Common myeloid progenitor, CD34-positive (primary cell): ENCODE measurements around the gene USF2.

Source experiments
- CTCF ChIA-PET: fragments of 350-600 bp; sonication (Branson Sonifier 250); formaldehyde crosslinking; loops from one replicate; lab custom pipeline; 2021; ENCODE audit warnings: antibody characterized with exemption; lab: Charles Lee
- POLR2A ChIA-PET: fragments of 350-600 bp; sonication (Branson Sonifier 250); formaldehyde crosslinking; loops from one replicate; lab custom pipeline; 2021; ENCODE audit warnings: antibody characterized with exemption; lab: Charles Lee
- DNase-seq, 3 donors: peaks; one replicate each; pipeline versions ENCODE4 v3.0.0 to v3.0.0-alpha.2; 2013
- H3K27ac ChIP-seq, 2 experiments: 1 replicate in 1 of 2; 2 replicates in 1 of 2; pipeline ENCODE4 v1.7.0; 2013; ENCODE audit warnings: inconsistent platforms in 2 of 2, low read length in 2 of 2, mild to moderate bottlenecking in 2 of 2, low read depth in 1 of 2, moderate library complexity in 1 of 2; ENCODE audit not compliant: severe bottlenecking in 2 of 2, insufficient read depth in 1 of 2, poor library complexity in 1 of 2
- H3K27me3 ChIP-seq, 5 experiments: replicated peaks in 2 of 5; 1 replicate in 3 of 5; 2 replicates in 2 of 5; pipeline versions ENCODE4 v1.6.1 to v1.7.0; 2013; ENCODE audit warnings: low read length in 4 of 5, mild to moderate bottlenecking in 2 of 5, moderate library complexity in 2 of 5, inconsistent platforms in 1 of 5; ENCODE audit not compliant: insufficient read depth in 5 of 5, control insufficient read depth in 4 of 5
- H3K36me3 ChIP-seq, 4 experiments: 1 replicate in 2 of 4; 2 replicates in 2 of 4; pipeline versions ENCODE4 v1.6.1 to v1.7.0; 2013; ENCODE audit warnings: low read length in 3 of 4, control low read depth in 1 of 4, mild to moderate bottlenecking in 1 of 4; ENCODE audit not compliant: control insufficient read depth in 4 of 4, insufficient read depth in 4 of 4
- H3K4me1 ChIP-seq, 4 experiments: 1 replicate in 3 of 4; 2 replicates in 1 of 4; pipeline versions ENCODE4 v1.6.1 to v1.7.1; 2013; ENCODE audit warnings: low read length in 3 of 4, mild to moderate bottlenecking in 3 of 4, control low read depth in 1 of 4, inconsistent platforms in 1 of 4, moderate library complexity in 1 of 4; ENCODE audit not compliant: control insufficient read depth in 4 of 4, insufficient read depth in 4 of 4; ENCODE audit errors: control extremely low read depth in 1 of 4
- H3K4me3 ChIP-seq, 7 experiments: 1 replicate in 4 of 7; 2 replicates in 3 of 7; pipeline versions ENCODE4 v1.5.1 to v1.7.0; 2013; ENCODE audit warnings: mild to moderate bottlenecking in 7 of 7, low read length in 6 of 7, moderate library complexity in 6 of 7, inconsistent platforms in 2 of 7, low read depth in 2 of 7, control low read depth in 1 of 7; ENCODE audit not compliant: insufficient read depth in 4 of 7, control insufficient read depth in 1 of 7; ENCODE audit errors: extremely low read depth in 1 of 7
- H3K9me3 ChIP-seq, 5 experiments: 1 replicate in 4 of 5; 2 replicates in 1 of 5; pipeline versions ENCODE4 v1.6.1 to v1.7.1; 2013; ENCODE audit warnings: low read length in 4 of 5, mild to moderate bottlenecking in 2 of 5, inconsistent platforms in 1 of 5, low read depth in 1 of 5, moderate library complexity in 1 of 5; ENCODE audit not compliant: control insufficient read depth in 4 of 5, insufficient read depth in 2 of 5; ENCODE audit errors: control extremely low read depth in 1 of 5
- WGBS: methylation state at CpG from one replicate; pipeline ENCODE4 v1.1.5; 2013; ENCODE audit not compliant: insufficient coverage; 5-methylcytosine and 5-hydroxymethylcytosine counted together

The USF2 gene

DNA sequence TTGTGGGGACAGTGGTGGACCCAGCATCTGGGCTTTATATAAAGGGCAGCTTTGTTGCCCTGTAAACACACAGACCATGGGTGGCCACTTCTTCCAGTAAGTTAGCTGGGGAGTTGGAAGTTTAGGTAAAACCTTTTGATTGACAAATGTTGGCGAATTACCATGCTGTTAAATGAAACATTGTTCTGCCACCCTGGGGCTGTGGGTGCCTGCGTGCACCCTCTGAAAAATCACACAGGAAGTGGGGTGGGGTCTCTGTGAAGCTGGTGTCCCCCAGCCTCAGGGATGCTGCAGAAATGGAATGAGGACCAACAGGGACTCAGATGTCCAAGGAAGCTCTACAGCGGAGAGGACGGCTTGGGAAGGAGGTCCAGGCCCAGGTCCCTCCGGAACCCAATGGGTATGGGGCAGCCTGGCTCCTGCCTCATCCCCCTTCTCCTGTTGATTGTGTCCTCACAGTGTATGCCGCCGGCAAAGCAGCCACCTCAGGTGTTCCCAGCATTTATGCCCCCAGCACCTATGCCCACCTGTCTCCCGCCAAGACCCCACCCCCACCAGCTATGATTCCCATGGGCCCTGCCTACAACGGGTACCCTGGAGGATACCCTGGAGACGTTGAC is 2.8 kb upstream of the USF2 start:
- Histone ChIP-seq H3K36me3 (peaks cover 0 to 17% (median 7%) of the 10 kb centered on the region in 4 experiments), H3K27ac (no peak overlapping the region), H3K27me3 (no peaks in the 10 kb centered on the region), H3K4me1 (peaks cover 16 to 63% (median 44%) of the 10 kb centered on the region in 4 experiments), H3K4me3 (no peak overlapping the region), H3K9me3 (no peaks in the 10 kb centered on the region)
- ChIA-PET POLR2A (interaction anchor here (0.8 kb wide), 1 partner anchor 99 kb away, joined by 4 read pairs; no protein-coding TSS in a partner anchor), CTCF (interaction anchor here (1.1 to 1.7 kb wide), 5 partner anchors 9 to 151 kb away, joined by 3 to 4 read pairs (median 3); no protein-coding TSS in a partner anchor)
- 97% methylated on average over 7 of the region's 10 CpGs for WGBS
- no peak for DNase-seq

DNA sequence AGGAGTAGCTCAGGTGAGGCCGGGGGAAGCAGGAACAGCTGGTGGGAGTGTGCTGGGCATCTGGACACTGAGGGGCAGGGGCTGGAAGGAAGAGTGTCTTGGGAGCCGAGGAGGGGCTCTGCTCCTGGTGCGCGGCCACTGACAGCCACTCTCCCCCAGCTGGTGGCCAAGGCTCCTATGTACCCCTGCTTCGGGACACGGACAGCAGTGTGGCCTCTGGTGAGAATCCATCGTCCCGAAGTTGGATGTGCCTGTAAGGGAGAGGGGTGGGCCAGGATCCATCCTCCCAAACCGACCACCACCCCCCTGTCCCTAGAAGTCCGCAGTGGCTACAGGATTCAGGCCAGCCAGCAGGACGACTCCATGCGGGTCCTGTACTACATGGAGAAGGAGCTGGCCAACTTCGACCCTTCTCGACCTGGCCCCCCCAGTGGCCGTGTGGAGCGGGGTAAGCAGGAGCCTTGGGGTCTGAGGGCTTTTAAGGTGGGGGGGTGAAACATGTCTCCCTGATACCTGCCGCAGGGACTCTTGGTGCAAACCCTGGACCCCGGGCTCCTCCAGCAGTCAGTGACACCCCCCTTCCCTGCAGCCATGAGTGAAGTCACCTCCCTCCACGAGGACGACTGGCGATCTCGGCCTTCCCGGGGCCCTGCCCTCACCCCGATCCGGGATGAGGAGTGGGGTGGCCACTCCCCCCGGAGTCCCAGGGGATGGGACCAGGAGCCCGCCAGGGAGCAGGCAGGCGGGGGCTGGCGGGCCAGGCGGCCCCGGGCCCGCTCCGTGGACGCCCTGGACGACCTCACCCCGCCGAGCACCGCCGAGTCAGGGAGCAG is 2.0 kb upstream of the USF2 start:
- no peaks in the 10 kb centered on the region for H3K9me3 ChIP-seq
- DNase-seq, result peak in 1 of 3 donors; percentile 17
- 42% methylated on average over 27 of the region's 39 CpGs for WGBS
- peak overlapping the region; percentile 59 to 91 (median 85) for H3K4me3 ChIP-seq
- peaks cover 16 to 66% (median 47%) of the 10 kb centered on the region in 4 experiments for H3K4me1 ChIP-seq
- peak overlapping the region; percentile 70 to 90 for H3K27ac ChIP-seq
- ChIA-PET CTCF (interaction anchor here (1.2 to 1.4 kb wide), 3 partner anchors 26 to 152 kb away, joined by 3 read pairs; no protein-coding TSS in a partner anchor), POLR2A (interaction anchor here (0.8 to 1.1 kb wide), 2 partner anchors 60 to 99 kb away, joined by 4 to 6 read pairs; no protein-coding TSS in a partner anchor)
- H3K27me3 ChIP-seq, result no peaks in the 10 kb centered on the region
- peaks cover 2 to 24% (median 13%) of the 10 kb centered on the region in 4 experiments for H3K36me3 ChIP-seq

DNA sequence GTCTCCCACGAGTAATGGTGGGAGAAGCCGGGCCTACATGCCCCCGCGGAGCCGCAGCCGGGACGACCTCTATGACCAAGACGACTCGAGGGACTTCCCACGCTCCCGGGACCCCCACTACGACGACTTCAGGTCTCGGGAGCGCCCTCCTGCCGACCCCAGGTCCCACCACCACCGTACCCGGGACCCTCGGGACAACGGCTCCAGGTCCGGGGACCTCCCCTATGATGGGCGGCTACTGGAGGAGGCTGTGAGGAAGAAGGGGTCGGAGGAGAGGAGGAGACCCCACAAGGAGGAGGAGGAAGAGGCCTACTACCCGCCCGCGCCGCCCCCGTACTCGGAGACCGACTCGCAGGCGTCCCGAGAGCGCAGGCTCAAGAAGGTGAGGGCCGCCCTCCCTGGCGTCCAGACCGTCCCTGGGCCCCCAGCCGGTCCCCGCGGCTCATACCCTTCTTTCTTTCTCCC is 1.4 kb upstream of the USF2 start:
- Histone ChIP-seq H3K27me3 (no peaks in the 10 kb centered on the region), H3K4me3 (peak overlapping the region; percentile 59 to 91 (median 85)), H3K4me1 (peaks cover 16 to 66% (median 49%) of the 10 kb centered on the region in 4 experiments), H3K9me3 (no peaks in the 10 kb centered on the region), H3K27ac (peak overlapping the region; percentile 70 to 90), H3K36me3 (peaks cover 2 to 28% (median 16%) of the 10 kb centered on the region in 4 experiments)
- ChIA-PET CTCF (interaction anchor here (1.2 kb wide), 1 partner anchor 27 kb away, joined by 3 read pairs; no protein-coding TSS in a partner anchor), POLR2A (interaction anchor here (1.1 kb wide), 1 partner anchor 61 kb away, joined by 6 read pairs; no protein-coding TSS in a partner anchor)
- DNase-seq, result peak in 1 of 3 donors; percentile 20
- under 1% methylated on average over 23 of the region's 40 CpGs for WGBS

DNA sequence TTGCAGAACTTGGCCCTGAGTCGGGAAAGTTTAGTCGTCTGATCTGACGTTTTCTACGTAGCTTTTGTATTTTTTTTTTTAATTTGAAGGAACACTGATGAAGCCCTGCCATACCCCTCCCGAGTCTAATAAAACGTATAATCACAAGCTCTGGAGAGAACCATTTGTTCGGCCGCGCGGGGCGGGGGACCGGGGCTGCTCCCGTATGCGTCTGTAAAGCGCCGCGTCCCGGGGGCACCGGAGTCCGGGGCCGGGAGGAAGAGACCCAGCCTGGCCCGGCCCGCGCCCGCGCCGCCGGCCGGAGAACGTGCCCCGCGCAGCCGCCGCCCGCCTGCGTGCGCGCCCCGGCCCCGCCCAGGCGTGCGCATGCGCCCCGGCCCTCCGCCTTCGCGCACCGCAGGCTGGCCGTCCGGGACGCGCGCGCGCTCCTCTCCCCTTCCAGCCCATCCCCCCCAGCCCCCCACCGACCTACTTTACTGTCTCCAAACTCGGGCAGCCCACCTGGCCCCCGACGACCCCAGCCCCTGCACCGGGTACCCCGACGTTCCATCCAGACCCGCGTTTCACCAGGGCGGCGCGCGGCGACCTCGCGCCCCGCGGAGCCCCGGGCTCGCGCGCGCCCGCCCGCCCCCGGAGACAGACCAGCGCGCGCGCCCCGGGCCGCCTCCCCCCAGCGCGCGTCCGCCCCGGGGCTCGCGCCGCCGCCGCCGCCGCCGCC is 785 bp upstream of the USF2 start:
- POLR2A ChIA-PET, result interaction anchor here (1.1 to 1.6 kb wide), 2 partner anchors 61 kb away, joined by 5 to 6 read pairs; partner anchors contain the start of gene CD22
- peak overlapping the region; percentile 70 to 90 for H3K27ac ChIP-seq
- no peaks in the 10 kb centered on the region for H3K9me3 ChIP-seq
- H3K4me1 ChIP-seq, result peaks cover 16 to 69% (median 55%) of the 10 kb centered on the region in 4 experiments
- WGBS, result 0% methylated on average over 54 of the region's 100 CpGs
- DNase-seq, result peak; percentile 68 to 77 (median 75)
- H3K27me3 ChIP-seq, result no peaks in the 10 kb centered on the region
- H3K36me3 ChIP-seq, result peaks cover 2 to 29% (median 16%) of the 10 kb centered on the region in 4 experiments
- H3K4me3 ChIP-seq, result peak overlapping the region; percentile 59 to 91 (median 85)
- CTCF ChIA-PET, result interaction anchor here (1.4 kb wide), 1 partner anchor 10 kb away, joined by 3 read pairs; no protein-coding TSS in a partner anchor

DNA sequence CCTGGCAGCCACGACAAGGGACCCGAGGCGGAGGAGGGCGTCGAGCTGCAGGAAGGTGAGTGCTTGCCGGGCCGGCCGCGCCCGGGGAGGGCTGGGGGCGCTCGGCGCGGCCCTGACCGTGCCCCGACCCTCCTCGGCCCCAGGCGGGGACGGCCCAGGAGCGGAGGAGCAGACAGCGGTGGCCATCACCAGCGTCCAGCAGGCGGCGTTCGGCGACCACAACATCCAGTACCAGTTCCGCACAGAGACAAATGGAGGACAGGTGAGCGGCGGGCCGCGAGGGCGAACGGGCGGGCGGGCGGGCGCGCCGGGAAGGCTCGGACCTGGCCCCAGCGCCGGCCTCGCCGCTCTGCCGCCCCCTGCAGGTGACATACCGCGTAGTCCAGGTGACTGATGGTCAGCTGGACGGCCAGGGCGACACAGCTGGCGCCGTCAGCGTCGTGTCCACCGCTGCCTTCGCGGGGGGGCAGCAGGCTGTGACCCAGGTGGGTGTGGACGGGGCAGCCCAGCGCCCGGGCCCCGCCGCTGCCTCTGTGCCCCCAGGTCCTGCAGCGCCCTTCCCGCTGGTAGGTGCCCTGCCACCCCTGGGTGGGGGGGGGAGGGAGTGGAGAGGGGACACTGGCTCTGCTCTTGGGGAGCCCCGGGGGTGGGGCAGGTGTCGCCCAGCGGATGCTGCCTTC is 816 bp downstream of the USF2 start:
- Histone ChIP-seq H3K27me3 (no peaks in the 10 kb centered on the region), H3K27ac (peak overlapping the region; percentile 33 to 49), H3K9me3 (no peaks in the 10 kb centered on the region), H3K4me1 (peaks cover 10 to 68% (median 55%) of the 10 kb centered on the region in 4 experiments), H3K36me3 (peaks cover 7 to 45% (median 28%) of the 10 kb centered on the region in 4 experiments), H3K4me3 (peak overlapping the region; percentile 56 to 88 (median 74))
- ChIA-PET CTCF (interaction anchor here (0.7 to 2.5 kb wide), 5 partner anchors 11 to 197 kb away, joined by 3 to 9 read pairs (median 3); partner anchors contain the start of gene CD22), POLR2A (interaction anchor here (1.1 to 1.6 kb wide), 3 partner anchors 59 to 114 kb away, joined by 3 to 5 read pairs (median 4); partner anchors contain the start of genes CD22 and FFAR1)
- WGBS, result under 1% methylated on average over 19 of the region's 66 CpGs
- DNase-seq, result peak; percentile 83 to 90 (median 87)
